GM19455 (cell line): ENCODE results near the gene LTV1.

ENCODE experiments used
- ATAC-seq: cut with Tn5 transposase; IDR thresholded peaks from one replicate; pipeline ENCODE4 v1.9.1; 2021; ENCODE audit not compliant: unreplicated experiment

LTV1 gene

DNA sequence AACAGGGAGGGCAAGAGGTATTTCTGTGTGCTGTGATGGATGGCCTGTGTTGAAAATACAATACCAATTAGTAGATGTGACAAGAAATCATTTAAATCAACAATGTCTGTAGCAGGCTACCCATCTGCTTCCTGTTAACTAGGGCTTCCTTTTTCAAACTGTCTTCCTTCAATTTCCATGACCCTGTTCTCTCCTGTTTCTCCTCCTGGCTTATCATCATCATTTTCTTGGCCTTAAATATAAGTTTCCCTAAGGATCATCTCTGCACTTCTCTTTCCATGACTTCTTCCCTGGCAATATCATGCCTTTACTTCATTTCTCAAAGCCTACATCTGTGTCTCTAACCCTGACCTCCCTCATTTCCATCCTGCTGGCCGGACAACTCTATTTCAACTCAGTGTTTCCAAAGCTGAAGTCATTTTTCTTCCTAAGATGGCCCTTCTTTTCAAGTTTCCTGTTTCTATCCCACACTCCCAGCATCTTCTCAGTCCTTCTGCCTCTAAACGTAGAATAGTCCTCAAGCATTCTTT, 39.3 kb downstream of the LTV1 start:
- ATAC-seq: no peak

DNA sequence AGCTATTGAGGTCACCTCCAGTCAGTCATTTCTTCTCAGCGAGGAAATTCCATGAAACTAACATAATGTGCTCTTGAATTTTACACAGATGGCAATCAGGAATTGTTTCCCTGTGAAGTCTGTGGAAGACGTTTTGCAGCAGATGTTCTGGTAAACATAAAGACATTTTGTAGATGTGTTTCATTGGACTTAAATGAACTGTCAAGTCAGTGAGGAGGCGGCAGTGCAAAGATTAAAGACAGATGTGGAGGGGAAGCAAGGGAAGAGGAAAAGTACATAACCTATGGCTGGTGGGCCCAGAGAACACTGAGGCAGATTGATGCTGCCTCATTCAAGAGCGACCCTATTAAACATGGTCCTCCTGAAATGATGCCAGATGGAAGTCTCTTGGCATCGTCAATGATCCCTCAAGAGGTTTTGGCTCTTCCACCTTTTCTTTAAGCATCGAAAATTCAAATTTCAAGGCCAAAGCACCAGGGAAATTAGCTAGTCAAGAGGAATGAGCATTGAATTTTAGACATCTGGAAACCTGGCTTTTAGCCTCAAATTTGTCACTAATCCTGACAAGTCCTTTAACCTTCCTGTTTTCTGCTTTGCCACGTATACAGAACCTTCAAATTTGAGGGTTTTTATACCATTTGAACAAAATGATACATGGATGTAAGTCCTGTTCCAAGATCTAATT, 41.2 kb downstream of the LTV1 start:
- ATAC-seq: no peak

DNA sequence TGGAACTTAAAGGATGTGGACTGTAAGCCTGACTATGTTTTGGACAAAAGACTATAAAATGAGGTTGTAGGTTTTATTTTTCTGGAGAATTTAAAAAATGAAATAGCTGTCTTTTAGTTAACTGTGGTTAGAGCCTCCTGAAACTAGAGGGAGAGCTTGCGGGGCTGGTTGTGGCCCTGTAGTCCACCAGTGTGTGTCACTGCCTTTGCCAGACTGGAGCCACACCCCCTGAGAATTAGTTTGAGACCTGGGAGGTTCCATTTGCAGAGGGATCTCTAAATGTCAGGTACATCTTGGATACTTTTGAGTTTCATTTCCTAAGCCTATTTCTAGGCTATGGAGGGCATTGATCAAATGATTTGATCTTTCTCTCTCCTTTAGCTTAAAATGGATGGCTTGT, 42.0 kb downstream of the LTV1 start:
- ATAC-seq: no peak

DNA sequence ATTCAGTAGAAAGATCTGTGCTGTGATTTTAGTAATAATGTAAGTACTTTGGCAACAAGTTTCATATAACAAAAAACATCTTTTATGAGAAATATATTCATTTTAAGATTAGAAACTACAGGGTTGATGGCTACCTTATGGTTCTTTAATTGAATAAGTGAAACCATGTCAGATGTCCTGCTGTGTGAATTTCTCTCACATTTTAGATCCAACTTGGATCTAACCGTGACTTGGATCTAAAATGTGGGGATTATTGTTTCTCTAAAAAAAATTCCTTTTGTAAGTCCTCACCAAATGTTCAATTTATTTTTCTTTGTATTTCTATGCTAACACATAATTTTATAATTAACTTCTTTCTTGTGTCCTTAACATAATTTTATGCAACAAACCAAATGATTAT, 51.5 kb downstream of the LTV1 start:
- ATAC-seq: no peak

DNA sequence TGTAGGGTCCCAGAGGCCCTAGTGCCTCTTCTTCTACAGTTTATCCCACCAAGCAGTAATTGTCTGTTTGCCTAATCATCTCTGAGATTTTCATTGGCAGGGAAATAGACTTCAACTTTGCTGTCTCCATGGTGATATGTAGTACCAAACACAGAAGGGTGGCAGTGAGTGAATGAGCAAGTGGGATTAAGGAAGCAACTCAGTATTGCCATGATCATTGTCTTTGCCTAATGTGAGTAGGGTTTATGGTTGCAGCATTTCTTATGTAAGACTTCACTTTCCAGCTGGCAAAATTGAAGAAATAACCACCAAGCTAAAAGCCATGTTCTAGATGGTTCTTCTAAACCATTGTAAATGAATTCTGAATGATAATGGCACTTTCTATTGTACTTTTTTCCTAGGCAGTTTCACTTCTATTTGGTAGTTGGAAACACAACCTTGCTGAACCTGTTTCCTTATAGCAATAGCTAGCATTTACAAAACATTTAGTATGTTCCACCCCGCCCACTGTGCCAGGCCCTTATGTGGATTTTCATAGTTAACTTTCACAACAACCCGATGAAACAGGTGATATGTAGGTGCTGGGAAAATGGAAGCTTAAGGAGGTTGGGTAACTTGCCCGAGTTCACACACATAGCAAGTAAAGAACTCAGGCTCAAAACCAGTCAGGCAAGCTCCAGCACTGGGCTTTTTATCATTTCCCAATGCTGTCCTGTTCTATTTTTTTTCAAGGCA, 53.2 kb downstream of the LTV1 start:
- ATAC-seq: no peak

DNA sequence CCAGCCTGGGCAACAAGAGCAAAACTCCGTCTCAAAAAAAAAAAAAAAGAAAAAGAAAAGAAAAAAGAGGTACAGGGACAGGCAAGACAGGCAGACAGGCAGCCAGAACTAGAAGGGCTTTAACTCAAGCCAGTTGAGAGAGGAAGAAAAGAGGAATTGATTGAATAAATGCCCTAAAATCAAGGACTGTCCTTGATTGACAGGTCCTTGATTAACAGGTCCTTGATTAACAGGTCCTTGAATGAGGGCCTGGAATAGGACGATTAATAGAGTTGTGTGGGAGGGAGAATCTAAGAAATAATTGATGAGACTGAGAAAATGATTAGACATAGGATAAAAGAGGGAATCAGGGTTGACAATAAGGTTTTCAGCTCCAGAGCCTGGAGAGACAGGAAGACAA, 57.2 kb downstream of the LTV1 start:
- ATAC-seq: no peak

DNA sequence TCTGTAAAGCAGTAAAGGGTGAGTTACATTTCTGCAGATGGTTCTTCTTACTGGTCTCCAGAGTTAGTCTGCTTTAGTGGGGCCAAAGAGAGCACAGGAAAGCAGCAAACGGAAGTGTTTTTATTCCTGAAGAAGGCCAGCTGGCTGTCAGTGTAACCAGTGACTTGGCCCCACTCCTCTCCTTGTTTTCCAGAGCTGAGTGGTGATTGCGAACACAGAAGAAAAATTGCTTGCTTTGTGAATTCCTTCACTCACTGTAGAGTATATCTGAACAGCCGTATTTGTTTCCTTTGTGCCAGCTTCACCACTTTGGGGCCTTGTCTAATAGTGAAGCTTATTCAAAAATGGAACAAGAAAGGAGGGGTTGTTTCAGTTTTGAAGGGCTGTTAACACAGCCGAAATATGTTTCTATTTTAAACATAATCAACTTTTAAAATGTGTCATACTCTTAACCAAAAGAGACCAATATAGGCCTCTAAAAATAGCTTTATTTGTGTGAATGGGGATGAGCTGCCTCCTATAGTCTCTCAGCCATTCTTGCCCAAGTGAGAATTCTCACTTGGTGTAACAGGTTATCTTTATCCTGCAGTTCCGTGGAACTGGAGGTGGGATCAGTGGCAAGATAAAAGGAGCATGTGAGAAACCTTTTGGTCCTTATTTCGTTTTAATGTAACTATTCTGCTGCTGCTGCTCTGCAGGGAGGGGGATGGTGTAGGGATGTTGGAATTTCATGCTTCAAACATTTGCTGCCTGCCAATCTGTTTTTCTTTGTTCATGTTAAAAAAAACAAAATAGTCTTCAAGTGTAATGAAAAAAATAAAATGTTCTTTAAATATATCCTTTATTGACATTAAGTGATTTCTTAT, 59.0 kb downstream of the LTV1 start:
- peak; percentile 97 for ATAC-seq

DNA sequence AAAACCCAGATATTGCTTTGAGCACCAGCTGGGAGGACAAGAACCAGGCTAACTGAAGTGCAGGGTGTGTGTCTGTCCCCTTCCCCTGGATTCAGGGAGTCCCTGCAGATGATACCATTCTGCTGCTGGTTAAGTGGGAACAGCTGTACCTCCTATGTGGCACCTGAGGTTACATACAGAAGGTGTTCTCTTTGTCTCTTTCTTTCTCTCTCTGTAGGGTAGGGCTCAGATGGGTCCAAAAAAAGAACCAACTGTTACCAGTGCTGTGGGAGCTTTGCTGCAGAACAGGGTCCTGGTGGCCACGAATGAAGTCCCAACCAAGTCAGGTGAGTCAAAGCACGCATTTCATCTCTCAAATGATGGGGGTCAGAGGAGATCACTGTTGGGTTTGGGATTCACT, 59.7 kb downstream of the LTV1 start:
- no peak for ATAC-seq

DNA sequence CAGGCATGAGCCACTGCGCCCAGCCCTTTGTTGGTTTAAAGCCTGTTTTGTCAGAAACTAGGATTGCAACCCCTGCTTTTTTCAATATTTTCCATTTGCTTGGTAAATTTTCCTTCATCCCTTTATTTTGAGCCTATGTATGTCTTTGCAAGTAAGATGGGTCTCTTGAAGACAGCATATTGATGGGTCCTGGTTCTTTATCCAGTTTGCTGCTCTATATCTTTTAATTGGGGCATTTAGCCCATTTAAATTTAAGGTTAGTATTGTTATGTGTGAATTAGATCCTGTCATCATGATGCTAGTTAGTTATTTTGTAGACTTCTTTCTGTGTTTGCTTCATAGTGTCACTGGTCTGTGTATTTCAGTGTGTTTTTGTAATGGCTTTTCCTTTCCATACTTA, 67.9 kb downstream of the LTV1 start:
- ATAC-seq: no peak

DNA sequence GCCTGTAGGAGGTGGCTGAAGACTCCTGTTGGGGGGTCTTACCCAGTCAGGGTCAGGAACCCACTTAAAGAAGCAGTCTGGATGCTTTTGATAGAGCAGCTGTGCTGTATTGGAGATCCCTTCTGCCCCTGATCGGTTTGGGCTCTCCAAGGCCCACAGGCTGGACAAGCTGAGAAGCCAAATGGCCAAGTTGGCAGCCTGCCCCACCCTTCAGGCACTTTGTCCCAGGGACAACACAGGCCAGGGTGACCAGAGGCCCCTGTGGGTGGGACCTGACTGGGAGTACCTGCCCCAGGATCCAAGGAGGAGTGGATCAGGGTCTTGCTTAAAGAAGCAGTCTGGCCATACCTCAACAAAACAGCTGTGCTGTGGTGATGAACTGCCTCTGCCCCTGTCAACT, 69.5 kb downstream of the LTV1 start:
- no peak for ATAC-seq
